Measurements from ENCODE around the gene UGT1A8. TPM values are rescaled to one million over a fixed set of nuclear protein-coding genes. Genes with fewer than 3 reads are reported as not detected.
"Not testable (repeated sequence)": the region's sequence is repeated elsewhere in the genome, so short reads cannot be mapped to it uniquely, and the experiment has no call there.

UGT1A8 gene
- polyA plus RNA-seq, 1 of the 3 experiments (the other 2 are of a cell fraction), result not detected

GRCh38 chr2:233745073-233745755 is 127.8 kb downstream of the UGT1A8 start:
- H3K27ac ChIP-seq (ENCODE audit: low read depth in 2 of 2, low read length in 1 of 2), result no peak overlapping the region
- H3K79me2 ChIP-seq (ENCODE audit: insufficient read depth), result no peaks in the 10 kb centered on the region
- no peak overlapping the region for H3K9ac ChIP-seq
- no peaks in the 10 kb centered on the region; the same call in 1 of the 2 replicates for H3K27me3 ChIP-seq (ENCODE audit: insufficient read depth)
- H3F3A ChIP-seq (replicated peaks; ENCODE audit: insufficient read depth), result no peaks in the 10 kb centered on the region
- no peak overlapping the region for H2AFZ ChIP-seq (ENCODE audit: low read depth)
- H3K36me3 ChIP-seq (replicated peaks in 1 of 2; ENCODE audit: control insufficient read depth in 1 of 2, insufficient read depth in 2 of 2, low read length in 1 of 2), result no peaks in the 10 kb centered on the region
- ChIA-PET POLR2A (no interaction called here), CTCF (no interaction called here)
- TF ChIP-seq NRF1 (IDR thresholded peaks at IDR 0.05; ENCODE audit: low read depth, low read length) (no peak), RXRA (IDR thresholded peaks at IDR 0.05; ENCODE audit: borderline replicate concordance, low read depth) (no peak), FOXM1 (IDR thresholded peaks at IDR 0.05; ENCODE audit: low read depth) (no peak), MEF2A (IDR thresholded peaks at IDR 0.05; ENCODE audit: borderline replicate concordance, low read depth) (no peak)
- 28% methylated on average over 5 of the region's 5 CpGs for WGBS (ENCODE audit: low lambda C conversion rate)
- H3K4me3 ChIP-seq (ENCODE audit: low read depth in 2 of 2, low read length in 1 of 2), result no peak overlapping the region
- no peaks in the 10 kb centered on the region for H3K4me1 ChIP-seq (ENCODE audit: control insufficient read depth in 1 of 2, insufficient read depth in 2 of 2, low read depth in 1 of 2, low read length in 1 of 2)
- DNase-seq, result no peak
- H3K9me2 ChIP-seq, result no peaks in the 10 kb centered on the region
- no peaks in the 10 kb centered on the region for H4K20me1 ChIP-seq (ENCODE audit: insufficient read depth)
- no peak overlapping the region for H3K4me2 ChIP-seq
- no peaks in the 10 kb centered on the region for H3K9me3 ChIP-seq

- H3K9me3 ChIP-seq; H3K9ac ChIP-seq; H3K36me3 ChIP-seq (replicated peaks in 1 of 2; ENCODE audit: control insufficient read depth in 1 of 2, insufficient read depth in 2 of 2, low read length in 1 of 2); H3K4me2 ChIP-seq; H3F3A ChIP-seq (replicated peaks; ENCODE audit: insufficient read depth); POLR2A ChIA-PET; H3K4me3 ChIP-seq (ENCODE audit: low read depth in 2 of 2, low read length in 1 of 2); DNase-seq; H3K27ac ChIP-seq (ENCODE audit: low read depth in 2 of 2, low read length in 1 of 2); H3K9me2 ChIP-seq; H4K20me1 ChIP-seq (ENCODE audit: insufficient read depth); H3K27me3 ChIP-seq (ENCODE audit: insufficient read depth); H3K4me1 ChIP-seq (ENCODE audit: control insufficient read depth in 1 of 2, insufficient read depth in 2 of 2, low read depth in 1 of 2, low read length in 1 of 2); H2AFZ ChIP-seq (ENCODE audit: low read depth); H3K79me2 ChIP-seq (ENCODE audit: insufficient read depth): not testable (repeated sequence)
- CTCF ChIA-PET, result interaction anchor here (1.9 kb wide), 1 partner anchor 34 kb away, joined by 6 read pairs; no protein-coding TSS in a partner anchor
- WGBS (ENCODE audit: low lambda C conversion rate), result 9% methylated on average over 2 of the region's 2 CpGs
Measured at GRCh38 chr2:233745838-233746237, 128.4 kb downstream of the UGT1A8 start.

GRCh38 chr2:233746475-233747282 is 129.2 kb downstream of the UGT1A8 start:
- H3K4me1 ChIP-seq (ENCODE audit: control insufficient read depth in 1 of 2, insufficient read depth in 2 of 2, low read depth in 1 of 2, low read length in 1 of 2), result no peaks in the 10 kb centered on the region
- H2AFZ ChIP-seq (ENCODE audit: low read depth), result no peak overlapping the region
- TF ChIP-seq RXRA (IDR thresholded peaks at IDR 0.05; ENCODE audit: borderline replicate concordance, low read depth) (no peak), NRF1 (IDR thresholded peaks at IDR 0.05; ENCODE audit: low read depth, low read length) (no peak), GABPA (IDR thresholded peaks at IDR 0.05; ENCODE audit: low read depth) (no peak), FOXJ3 (CRISPR knock-in tag; IDR thresholded peaks at IDR 0.05) (no peak)
- 53% methylated on average over 10 of the region's 10 CpGs for WGBS (ENCODE audit: low lambda C conversion rate)
- no peaks in the 10 kb centered on the region; the same call in 1 of the 2 replicates for H3K27me3 ChIP-seq (ENCODE audit: insufficient read depth)
- H3K9me2 ChIP-seq, result no peaks in the 10 kb centered on the region
- no peaks in the 10 kb centered on the region for H3K36me3 ChIP-seq (replicated peaks in 1 of 2; ENCODE audit: control insufficient read depth in 1 of 2, insufficient read depth in 2 of 2, low read length in 1 of 2)
- no peaks in the 10 kb centered on the region for H4K20me1 ChIP-seq (ENCODE audit: insufficient read depth)
- ChIA-PET CTCF (interaction anchor here (1.9 kb wide), 1 partner anchor 35 kb away, joined by 6 read pairs; no protein-coding TSS in a partner anchor), POLR2A (no interaction called here)
- H3K4me3 ChIP-seq (ENCODE audit: low read depth in 2 of 2, low read length in 1 of 2), result no peak overlapping the region
- no peaks in the 10 kb centered on the region for H3K9me3 ChIP-seq
- H3K4me2 ChIP-seq, result no peak overlapping the region
- no peak overlapping the region for H3K9ac ChIP-seq
- H3K79me2 ChIP-seq (ENCODE audit: insufficient read depth), result no peaks in the 10 kb centered on the region
- DNase-seq, result no peak
- H3K27ac ChIP-seq (ENCODE audit: low read depth in 2 of 2, low read length in 1 of 2), result no peak overlapping the region
- H3F3A ChIP-seq (replicated peaks; ENCODE audit: insufficient read depth), result no peaks in the 10 kb centered on the region

All from SK-N-SH (cell line).